Measurements from ENCODE around the gene LSM14B. TPM values are rescaled to one million over a fixed set of nuclear protein-coding genes. Genes with fewer than 3 reads are reported as not detected.
"Not testable (repeated sequence)": the region's sequence is repeated elsewhere in the genome, so short reads cannot be mapped to it uniquely, and the experiment has no call there.

LSM14B gene
- total RNA-seq, 6 experiments from 2014 or later, result 9.5 to 19.8 (median 14.2) TPM

DNA sequence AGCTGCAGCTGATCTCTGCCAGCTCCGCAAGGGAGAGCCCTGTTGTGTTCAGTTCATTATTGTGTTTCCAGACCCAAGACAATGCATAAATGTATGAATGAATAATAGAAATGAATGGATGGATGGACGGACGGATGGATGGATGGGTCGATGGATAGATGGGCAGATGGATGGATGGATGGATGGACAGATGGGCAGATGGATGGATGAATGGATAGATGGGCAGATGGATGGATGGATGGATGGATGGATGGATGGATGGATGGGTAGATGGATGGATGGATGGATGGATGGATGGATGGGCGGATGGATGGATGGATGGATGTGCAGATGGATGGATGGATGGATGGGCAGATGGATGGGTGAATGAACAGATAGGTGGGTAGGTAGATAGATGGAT lies 16.7 kb upstream of the LSM14B start:
- Histone ChIP-seq H3K4me1 (no peaks in the 10 kb centered on the region), H3K9me3 (peaks cover 0 to 16% (median 0%) of the 10 kb centered on the region in 4 donors), H3K36me3 (no peaks in the 10 kb centered on the region), H3K27me3 (no peaks in the 10 kb centered on the region), H3K27ac (no peak overlapping the region), H3K4me3 (no peak overlapping the region)
- TF ChIP-seq, protein P1, sequence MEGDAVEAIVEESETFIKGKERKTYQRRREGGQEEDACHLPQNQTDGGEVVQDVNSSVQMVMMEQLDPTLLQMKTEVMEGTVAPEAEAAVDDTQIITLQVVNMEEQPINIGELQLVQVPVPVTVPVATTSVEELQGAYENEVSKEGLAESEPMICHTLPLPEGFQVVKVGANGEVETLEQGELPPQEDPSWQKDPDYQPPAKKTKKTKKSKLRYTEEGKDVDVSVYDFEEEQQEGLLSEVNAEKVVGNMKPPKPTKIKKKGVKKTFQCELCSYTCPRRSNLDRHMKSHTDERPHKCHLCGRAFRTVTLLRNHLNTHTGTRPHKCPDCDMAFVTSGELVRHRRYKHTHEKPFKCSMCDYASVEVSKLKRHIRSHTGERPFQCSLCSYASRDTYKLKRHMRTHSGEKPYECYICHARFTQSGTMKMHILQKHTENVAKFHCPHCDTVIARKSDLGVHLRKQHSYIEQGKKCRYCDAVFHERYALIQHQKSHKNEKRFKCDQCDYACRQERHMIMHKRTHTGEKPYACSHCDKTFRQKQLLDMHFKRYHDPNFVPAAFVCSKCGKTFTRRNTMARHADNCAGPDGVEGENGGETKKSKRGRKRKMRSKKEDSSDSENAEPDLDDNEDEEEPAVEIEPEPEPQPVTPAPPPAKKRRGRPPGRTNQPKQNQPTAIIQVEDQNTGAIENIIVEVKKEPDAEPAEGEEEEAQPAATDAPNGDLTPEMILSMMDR (IDR thresholded peaks at IDR 0.05), result no peak
- TF ChIP-seq POLR2A (IDR thresholded peaks at IDR 0.05), result no peak
- DNase-seq (no peak), ATAC-seq (no peak)
- WGBS (ENCODE audit: insufficient coverage, low coverage, low lambda C conversion rate, missing lambda C conversion rate), result 69% methylated on average over 5 of the region's 5 CpGs
- intact Hi-C loops (cut with DNase I), result no loop called here

DNA sequence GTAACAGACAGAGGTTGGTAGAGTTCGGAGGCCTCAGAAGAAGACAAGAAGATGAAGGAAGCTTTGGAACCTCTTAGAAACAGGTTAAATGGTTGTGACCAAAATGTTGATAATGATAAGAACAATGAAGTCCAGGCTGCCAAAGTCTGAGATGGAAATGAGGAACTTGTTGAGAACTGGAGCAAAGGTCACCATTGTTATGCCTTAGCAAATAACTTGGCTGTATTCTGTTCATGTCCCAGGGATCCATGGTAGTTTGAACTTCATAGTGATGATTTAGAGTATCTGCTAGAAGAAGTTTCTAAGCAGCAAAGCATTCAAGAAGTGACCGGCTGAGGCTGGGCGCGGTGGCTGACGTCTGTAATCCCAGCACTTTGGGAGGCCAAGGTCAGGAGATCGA lies 11.1 kb upstream of the LSM14B start:
- ATAC-seq (no peak), DNase-seq (no peak)
- Histone ChIP-seq H3K9me3 (peaks cover 0 to 13% (median 0%) of the 10 kb centered on the region in 4 donors), H3K4me1 (no peaks in the 10 kb centered on the region), H3K27me3 (no peaks in the 10 kb centered on the region), H3K36me3 (no peaks in the 10 kb centered on the region), H3K27ac (no peak overlapping the region), H3K4me3 (no peak overlapping the region)
- no peak for TF ChIP-seq POLR2A (IDR thresholded peaks at IDR 0.05)
- TF ChIP-seq, protein P1 (IDR thresholded peaks at IDR 0.05), result no peak
- intact Hi-C loops (cut with DNase I), result no loop called here
- WGBS (ENCODE audit: insufficient coverage, low coverage, low lambda C conversion rate, missing lambda C conversion rate), result 90% methylated on average over 5 of the region's 6 CpGs

GRCh38 chr20:62112368-62112767 lies 9.9 kb upstream of the LSM14B start:
- Histone ChIP-seq H3K4me1 (no peaks in the 10 kb centered on the region), H3K27me3 (no peaks in the 10 kb centered on the region), H3K27ac (no peak overlapping the region), H3K36me3 (no peaks in the 10 kb centered on the region), H3K9me3 (peaks cover 0 to 13% (median 0%) of the 10 kb centered on the region in 4 donors), H3K4me3 (no peak overlapping the region)
- DNase-seq, result no peak
- no CpG with 5 or more reads among the region's 6 CpGs for WGBS (ENCODE audit: insufficient coverage, low coverage, low lambda C conversion rate, missing lambda C conversion rate)
- TF ChIP-seq, protein P1 (IDR thresholded peaks at IDR 0.05), result no peak
- TF ChIP-seq POLR2A (IDR thresholded peaks at IDR 0.05), result no peak
- ATAC-seq, result no peak
- intact Hi-C loops (cut with DNase I), result no loop called here

GRCh38 chr20:62114894-62115293 lies 7.4 kb upstream of the LSM14B start:
- intact Hi-C loops (cut with DNase I), result no loop called here
- no peaks in the 10 kb centered on the region for H3K27me3 ChIP-seq
- ATAC-seq (no peak), DNase-seq (no peak)
- no peaks in the 10 kb centered on the region for H3K4me1 ChIP-seq
- H3K36me3 ChIP-seq, result no peaks in the 10 kb centered on the region
- H3K27ac ChIP-seq, result no peak overlapping the region
- no peak overlapping the region for H3K4me3 ChIP-seq
- WGBS (ENCODE audit: insufficient coverage, low coverage, low lambda C conversion rate, missing lambda C conversion rate), result 39% methylated on average over 4 of the region's 8 CpGs
- TF ChIP-seq, protein P1 (IDR thresholded peaks at IDR 0.05), result no peak
- TF ChIP-seq POLR2A (IDR thresholded peaks at IDR 0.05), result no peak
- no peaks in the 10 kb centered on the region for H3K9me3 ChIP-seq

- H3K27me3 ChIP-seq; H3K27ac ChIP-seq; H3K36me3 ChIP-seq; DNase-seq; ATAC-seq; intact Hi-C loops (cut with DNase I); H3K4me1 ChIP-seq; H3K4me3 ChIP-seq; H3K9me3 ChIP-seq: not testable (repeated sequence)
- 79% methylated on average over 5 of the region's 7 CpGs for WGBS (ENCODE audit: insufficient coverage, low coverage, low lambda C conversion rate, missing lambda C conversion rate)
Observed at GRCh38 chr20:62115800-62116407, 6.4 kb upstream of the LSM14B start.

Data from right lobe of liver (tissue), 6 donors.